Fibroblast of lung (primary cell): ENCODE measurements around the gene GLP2R. TPM values are rescaled to one million over a fixed set of nuclear protein-coding genes. Genes with fewer than 3 reads are reported as not detected.
A peak's percentile ranks its signal among the peaks of the same experiment; 100 is the strongest.

Source experiments
- DNase-seq, 2 donors: peaks; one replicate each; pipeline versions ENCODE4 v3.0.0 to v3.0.0-alpha.2; 2010; ENCODE audit warnings: low read depth in 2 of 2
- H2AFZ ChIP-seq: 2 replicates; pipeline ENCODE4 v1.5.1; 2012; ENCODE audit warnings: low read length, control low read depth, inconsistent platforms
- H3K27ac ChIP-seq: 2 replicates; pipeline ENCODE4 v1.5.1; 2011; ENCODE audit warnings: low read length, control low read depth; ENCODE audit not compliant: insufficient read depth
- H3K27me3 ChIP-seq: 2 replicates; pipeline ENCODE4 v1.5.1; 2011; ENCODE audit warnings: mild to moderate bottlenecking, low read length; ENCODE audit not compliant: control insufficient read depth, insufficient read depth
- H3K36me3 ChIP-seq: 2 replicates; pipeline ENCODE4 v1.5.1; 2011; ENCODE audit warnings: low read length; ENCODE audit not compliant: control insufficient read depth, insufficient read depth
- H3K4me1 ChIP-seq: 2 replicates; pipeline ENCODE4 v1.5.1; 2011; ENCODE audit warnings: low read length; ENCODE audit not compliant: control insufficient read depth, insufficient read depth; ENCODE audit errors: extremely low read depth
- H3K4me2 ChIP-seq: 2 replicates; pipeline ENCODE4 v1.5.1; 2011; ENCODE audit warnings: low read length, control low read depth; ENCODE audit not compliant: insufficient read depth; ENCODE audit errors: extremely low read depth
- H3K4me3 ChIP-seq, 4 experiments: fragments of 200-600 bp in 1 of 4; sonication (generic) in 1 of 4; replicated peaks in 1 of 4; 2 replicates each; pipeline ENCODE4 v1.5.1; 2011 to 2016; ENCODE audit warnings: low read length in 4 of 4, low read depth in 3 of 4, mild to moderate bottlenecking in 3 of 4, control low read depth in 2 of 4, inconsistent platforms in 1 of 4, mixed read lengths in 1 of 4; ENCODE audit not compliant: insufficient read depth in 1 of 4; ENCODE audit errors: control extremely low read depth in 1 of 4
- H3K79me2 ChIP-seq: 2 replicates; pipeline ENCODE4 v1.5.1; 2012; ENCODE audit warnings: mild to moderate bottlenecking, low read length, inconsistent platforms; ENCODE audit not compliant: control insufficient read depth, insufficient read depth
- H3K9ac ChIP-seq: 2 replicates; pipeline ENCODE4 v1.5.1; 2011; ENCODE audit warnings: mild to moderate bottlenecking, low read length, control low read depth; ENCODE audit not compliant: insufficient read depth
- H3K9me3 ChIP-seq: 2 replicates; pipeline ENCODE4 v1.5.1; 2012; ENCODE audit warnings: low read depth, low read length; ENCODE audit not compliant: control insufficient read depth, insufficient read depth
- H4K20me1 ChIP-seq: 2 replicates; pipeline ENCODE4 v1.5.1; 2011; ENCODE audit warnings: low read length; ENCODE audit not compliant: control insufficient read depth, insufficient read depth; ENCODE audit errors: extremely low read depth
- EZH2 ChIP-seq: IDR thresholded peaks from 2 replicates; pipeline ENCODE4 v1.5.1; 2012; ENCODE audit warnings: low read length, control low read depth, mild to moderate bottlenecking; ENCODE audit errors: missing control alignments
- polyA plus RNA-seq, 2 donors: library from polyadenylated mRNA; depleted of rRNA in 1 of 2; stranded (reverse) in 1 of 2; unstranded in 1 of 2; fragments of >200 nt; gene quantifications; 2 replicates each; pipeline ENCODE4 v1.2.1, GENCODE V29; 2011 to 2012; ENCODE audit warnings: missing spikeins in 1 of 2
- total RNA-seq: library from RNA; depleted of rRNA; stranded (reverse); fragments of >200 nt; gene quantifications from 2 replicates; pipeline ENCODE4 v1.2.1, GENCODE V29; 2014
- TF ChIP-seq, protein P1 (sequence below), 2 donors: IDR thresholded peaks in 1 of 2; conservative IDR thresholded peaks in 1 of 2; 1 replicate in 1 of 2; 2 replicates in 1 of 2; pipeline ENCODE4 v1.5.1; 2011 to 2012; ENCODE audit warnings: low read length in 2 of 2, control low read depth in 1 of 2, inconsistent platforms in 1 of 2, low read depth in 1 of 2, mild to moderate bottlenecking in 1 of 2

Gene GLP2R
- total and polyA plus RNA-seq, 2 donors (not counting 1 experiment from before 2014, with no cell fraction given), result not detected

DNA sequence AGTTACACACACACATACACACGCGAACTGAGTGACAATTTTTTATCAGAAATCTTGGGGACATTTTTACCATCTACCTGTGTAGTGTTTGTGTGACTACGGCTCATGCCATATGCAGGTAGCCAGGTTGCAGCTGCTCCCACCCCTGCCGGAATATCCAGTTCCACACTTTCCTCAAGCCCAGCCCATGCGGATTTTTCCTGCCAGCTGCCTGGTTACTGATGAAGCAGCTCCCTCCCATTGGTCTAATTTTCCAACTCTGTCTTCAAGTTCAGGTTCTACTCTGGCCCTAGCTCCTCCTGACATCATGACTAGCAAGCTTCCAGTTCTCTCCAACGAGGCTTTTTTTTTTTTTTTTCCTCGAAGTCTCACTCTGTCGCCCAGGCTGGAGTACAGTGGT is 8.6 kb upstream of the GLP2R start:
- H3K79me2 ChIP-seq, result no peaks in the 10 kb centered on the region
- H3K4me1 ChIP-seq, result no peaks in the 10 kb centered on the region
- no peak overlapping the region for H3K4me3 ChIP-seq
- H3K27ac ChIP-seq, result no peak overlapping the region
- no peak overlapping the region for H2AFZ ChIP-seq
- peaks cover 1% of the 10 kb centered on the region for H3K9me3 ChIP-seq
- no peak overlapping the region for H3K4me2 ChIP-seq
- TF ChIP-seq, protein P1, sequence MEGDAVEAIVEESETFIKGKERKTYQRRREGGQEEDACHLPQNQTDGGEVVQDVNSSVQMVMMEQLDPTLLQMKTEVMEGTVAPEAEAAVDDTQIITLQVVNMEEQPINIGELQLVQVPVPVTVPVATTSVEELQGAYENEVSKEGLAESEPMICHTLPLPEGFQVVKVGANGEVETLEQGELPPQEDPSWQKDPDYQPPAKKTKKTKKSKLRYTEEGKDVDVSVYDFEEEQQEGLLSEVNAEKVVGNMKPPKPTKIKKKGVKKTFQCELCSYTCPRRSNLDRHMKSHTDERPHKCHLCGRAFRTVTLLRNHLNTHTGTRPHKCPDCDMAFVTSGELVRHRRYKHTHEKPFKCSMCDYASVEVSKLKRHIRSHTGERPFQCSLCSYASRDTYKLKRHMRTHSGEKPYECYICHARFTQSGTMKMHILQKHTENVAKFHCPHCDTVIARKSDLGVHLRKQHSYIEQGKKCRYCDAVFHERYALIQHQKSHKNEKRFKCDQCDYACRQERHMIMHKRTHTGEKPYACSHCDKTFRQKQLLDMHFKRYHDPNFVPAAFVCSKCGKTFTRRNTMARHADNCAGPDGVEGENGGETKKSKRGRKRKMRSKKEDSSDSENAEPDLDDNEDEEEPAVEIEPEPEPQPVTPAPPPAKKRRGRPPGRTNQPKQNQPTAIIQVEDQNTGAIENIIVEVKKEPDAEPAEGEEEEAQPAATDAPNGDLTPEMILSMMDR (conservative IDR thresholded peaks at IDR 0.05 in 1 of 2, IDR thresholded peaks at IDR 0.05 in 1 of 2; ENCODE audit: low read depth in 1 of 2, low read length in 2 of 2), result no peak
- no peak for TF ChIP-seq EZH2
- H3K36me3 ChIP-seq, result no peaks in the 10 kb centered on the region
- H3K9ac ChIP-seq, result no peak overlapping the region
- peak; percentile 17 to 33 for DNase-seq
- H4K20me1 ChIP-seq, result no peaks in the 10 kb centered on the region
- no peaks in the 10 kb centered on the region for H3K27me3 ChIP-seq

DNA sequence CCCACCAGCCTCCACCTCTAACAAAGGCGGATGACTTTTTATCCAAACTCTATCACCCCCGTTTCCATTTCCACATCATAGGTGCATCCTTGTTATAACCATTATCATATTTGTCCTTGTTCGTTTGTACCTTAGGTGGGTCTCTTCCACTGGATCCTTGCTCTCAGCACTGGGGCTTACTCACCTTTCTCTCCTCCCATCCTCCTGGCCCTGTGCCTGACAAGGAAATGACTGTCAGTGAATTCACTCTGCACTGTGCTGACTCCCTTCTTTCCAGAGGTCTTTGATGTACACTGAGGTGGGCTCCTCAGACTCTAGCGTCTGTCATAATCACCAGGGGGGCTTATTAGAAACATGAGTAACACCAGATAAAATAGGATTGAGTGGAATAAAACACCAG is 7.0 kb upstream of the GLP2R start:
- Histone ChIP-seq H3K4me1 (no peaks in the 10 kb centered on the region), H2AFZ (no peak overlapping the region), H3K36me3 (no peaks in the 10 kb centered on the region), H3K9ac (no peak overlapping the region), H3K4me2 (no peak overlapping the region), H3K4me3 (no peak overlapping the region), H3K9me3 (peaks cover 1% of the 10 kb centered on the region), H4K20me1 (no peaks in the 10 kb centered on the region), H3K27ac (no peak overlapping the region), H3K27me3 (no peaks in the 10 kb centered on the region), H3K79me2 (no peaks in the 10 kb centered on the region)
- TF ChIP-seq, protein P1 (conservative IDR thresholded peaks at IDR 0.05 in 1 of 2, IDR thresholded peaks at IDR 0.05 in 1 of 2; ENCODE audit: low read depth in 1 of 2, low read length in 2 of 2), result no peak
- no peak for TF ChIP-seq EZH2
- DNase-seq, result no peak

DNA sequence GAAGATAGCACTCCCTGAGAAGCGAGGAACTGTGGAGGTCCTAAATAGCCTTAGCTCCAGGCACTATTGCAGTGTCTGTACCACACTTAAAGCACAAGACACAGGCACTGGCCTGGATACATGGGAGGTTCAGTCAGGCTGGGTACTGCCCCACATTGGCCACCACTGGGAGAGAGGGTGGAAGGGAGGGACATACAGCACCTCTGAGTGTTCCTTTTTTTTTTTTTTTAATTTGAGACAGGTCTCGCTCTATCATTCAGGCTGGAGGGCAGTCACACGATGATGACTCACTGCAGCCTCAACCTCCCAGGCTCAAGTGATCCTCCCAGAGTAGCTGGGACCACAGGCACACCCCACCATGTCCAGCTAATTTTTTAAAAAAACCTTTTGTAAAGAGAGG is 5.3 kb upstream of the GLP2R start:
- H4K20me1 ChIP-seq, result no peaks in the 10 kb centered on the region
- no peak overlapping the region for H3K9ac ChIP-seq
- DNase-seq, result no peak
- TF ChIP-seq, protein P1 (conservative IDR thresholded peaks at IDR 0.05 in 1 of 2, IDR thresholded peaks at IDR 0.05 in 1 of 2; ENCODE audit: low read depth in 1 of 2, low read length in 2 of 2), result no peak
- no peak for TF ChIP-seq EZH2
- H3K79me2 ChIP-seq, result no peaks in the 10 kb centered on the region
- H3K4me2 ChIP-seq, result no peak overlapping the region
- H2AFZ ChIP-seq, result no peak overlapping the region
- H3K27ac ChIP-seq, result no peak overlapping the region
- H3K36me3 ChIP-seq, result no peaks in the 10 kb centered on the region
- H3K4me3 ChIP-seq, result no peak overlapping the region
- H3K27me3 ChIP-seq, result no peaks in the 10 kb centered on the region
- H3K9me3 ChIP-seq, result peaks cover 1% of the 10 kb centered on the region
- H3K4me1 ChIP-seq, result no peaks in the 10 kb centered on the region
